Thyroid gland (tissue), 4 donors: Measurements from ENCODE around the gene MAGI1. TPM values are rescaled to one million over a fixed set of nuclear protein-coding genes. Genes with fewer than 3 reads are reported as not detected.
A peak's percentile ranks its signal among the peaks of the same experiment; 100 is the strongest.

Experiments used
- DNase-seq, 2 donors: peaks; one replicate each; pipeline ENCODE4 v3.0.0-alpha.2; 2019
- H3K27ac ChIP-seq, 3 donors: fragments of 200-600 bp; sonication (generic); 1 replicate in 2 of 3; 2 replicates in 1 of 3; pipeline ENCODE4 v1.5.1; 2016 to 2019; ENCODE audit warnings: mild to moderate bottlenecking in 1 of 3, moderate library complexity in 1 of 3
- H3K27me3 ChIP-seq: fragments of 200-600 bp; sonication (generic); one replicate; pipeline ENCODE4 v1.5.1; 2019
- H3K36me3 ChIP-seq, 2 donors: fragments of 200-600 bp; sonication (generic); one replicate each; pipeline ENCODE4 v1.5.1; 2016 to 2019
- H3K4me1 ChIP-seq, 2 donors: fragments of 200-600 bp; sonication (generic); one replicate each; pipeline ENCODE4 v1.5.1; 2017 to 2019
- H3K4me3 ChIP-seq, 3 donors: fragments of 200-600 bp; sonication (generic); replicated peaks in 1 of 3; 1 replicate in 2 of 3; 2 replicates in 1 of 3; pipeline ENCODE4 v1.5.1; 2016; ENCODE audit warnings: mild to moderate bottlenecking in 1 of 3
- H3K9me3 ChIP-seq: fragments of 200-600 bp; sonication (generic); one replicate; pipeline ENCODE4 v1.5.1; 2017
- CTCF ChIP-seq, 6 experiments: fragments of 200-600 bp in 3 of 6; fragments of 450-650 bp in 3 of 6; sonication (generic) in 3 of 6; IDR thresholded peaks; one replicate each; pipeline ENCODE4 v1.5.1; 2016 to 2019; ENCODE audit warnings: antibody characterized with exemption in 6 of 6, mild to moderate bottlenecking in 2 of 6, inconsistent platforms in 1 of 6, moderate library complexity in 1 of 6
- POLR2A ChIP-seq, 2 donors: fragments of 450-650 bp; IDR thresholded peaks; one replicate each; pipeline ENCODE4 v1.6.1; 2017; ENCODE audit warnings: antibody characterized with exemption in 2 of 2, mild to moderate bottlenecking in 2 of 2, moderate library complexity in 1 of 2
- WGBS, 2 donors: methylation state at CpG; one replicate each; pipeline ENCODE4 v1.1.5; 2017; 5-methylcytosine and 5-hydroxymethylcytosine counted together
- intact Hi-C: fragments of 100-400 bp; cut with DNase I; formaldehyde crosslinking; loops from one replicate; pipeline ENCODE4 v1.15.1; 2023
- total RNA-seq, 4 donors: library from RNA; depleted of rRNA; stranded (reverse); fragments of >200 nt; gene quantifications; one replicate each; pipeline ENCODE4 v1.2.3, GENCODE V29; 2016

Gene MAGI1
- total RNA-seq, 4 donors from 2014 or later, result 60.5 to 123 (median 87.5) TPM

GRCh38 chr3:65438096-65438495, 600.6 kb downstream of the MAGI1 start:
- H3K4me3 ChIP-seq, result no peak overlapping the region
- no peaks in the 10 kb centered on the region for H3K27me3 ChIP-seq
- intact Hi-C loops, result loop anchor here (10.0 kb wide), 1 partner anchor 287 kb away; no protein-coding TSS in a partner anchor
- H3K9me3 ChIP-seq, result no peaks in the 10 kb centered on the region
- TF ChIP-seq CTCF (IDR thresholded peaks at IDR 0.05) (no peak), POLR2A (IDR thresholded peaks at IDR 0.05) (no peak)
- DNase-seq, result no peak
- no peaks in the 10 kb centered on the region for H3K36me3 ChIP-seq
- H3K27ac ChIP-seq, result no peak overlapping the region
- no peaks in the 10 kb centered on the region for H3K4me1 ChIP-seq
- WGBS, 2 donors, result 90 to 91% methylated on average over 3 of the region's 3 CpGs

GRCh38 chr3:65436580-65436979, 602.1 kb downstream of the MAGI1 start:
- H3K27me3 ChIP-seq, result no peaks in the 10 kb centered on the region
- no peak overlapping the region for H3K27ac ChIP-seq
- H3K4me1 ChIP-seq, result no peaks in the 10 kb centered on the region
- no peaks in the 10 kb centered on the region for H3K36me3 ChIP-seq
- no peaks in the 10 kb centered on the region for H3K9me3 ChIP-seq
- no peak overlapping the region for H3K4me3 ChIP-seq
- 67 to 80% methylated on average over 1 of the region's 1 CpG for WGBS, 2 donors
- TF ChIP-seq POLR2A (IDR thresholded peaks at IDR 0.05) (no peak), CTCF (IDR thresholded peaks at IDR 0.05) (peak in 4 of 6 experiments; percentile 11 to 40 (median 36))
- intact Hi-C loops, result loop anchor here (10.0 kb wide), 1 partner anchor 288 kb away; no protein-coding TSS in a partner anchor
- peak in 1 of 2 donors; percentile 15 for DNase-seq

GRCh38 chr3:65433480-65433879, 605.2 kb downstream of the MAGI1 start:
- Histone ChIP-seq H3K9me3 (no peaks in the 10 kb centered on the region), H3K27me3 (no peaks in the 10 kb centered on the region), H3K27ac (no peak overlapping the region), H3K36me3 (no peaks in the 10 kb centered on the region), H3K4me3 (no peak overlapping the region), H3K4me1 (no peaks in the 10 kb centered on the region)
- DNase-seq, result no peak
- TF ChIP-seq POLR2A (IDR thresholded peaks at IDR 0.05), result no peak
- TF ChIP-seq CTCF (IDR thresholded peaks at IDR 0.05), result no peak
- intact Hi-C loops, result loop anchor here (10.0 kb wide), 1 partner anchor 291 kb away; no protein-coding TSS in a partner anchor
- WGBS, 2 donors, result 89 to 94% methylated on average over 5 of the region's 5 CpGs

- H3K27ac ChIP-seq, result no peak overlapping the region
- H3K4me3 ChIP-seq, result no peak overlapping the region
- H3K9me3 ChIP-seq, result no peaks in the 10 kb centered on the region
- H3K4me1 ChIP-seq, result no peaks in the 10 kb centered on the region
- H3K27me3 ChIP-seq, result no peaks in the 10 kb centered on the region
- no peak for DNase-seq
- no peaks in the 10 kb centered on the region for H3K36me3 ChIP-seq
- 95 to 98% methylated on average over 6 of the region's 6 CpGs for WGBS, 2 donors
- TF ChIP-seq POLR2A (IDR thresholded peaks at IDR 0.05) (no peak), CTCF (IDR thresholded peaks at IDR 0.05) (no peak)
- intact Hi-C loops, result loop anchor here (10.0 kb wide), 1 partner anchor 292 kb away; no protein-coding TSS in a partner anchor
Observed at GRCh38 chr3:65432388-65433003, 606.2 kb downstream of the MAGI1 start.

GRCh38 chr3:65425880-65426279, 612.8 kb downstream of the MAGI1 start:
- H3K27ac ChIP-seq, result no peak overlapping the region
- TF ChIP-seq POLR2A (IDR thresholded peaks at IDR 0.05) (no peak), CTCF (IDR thresholded peaks at IDR 0.05) (peak in 3 of 6 experiments; percentile 25 to 34 (median 29))

More at GRCh38 chr3:65425880-65426279, 612.8 kb downstream of the MAGI1 start:
- DNase-seq, result no peak
- no peaks in the 10 kb centered on the region for H3K27me3 ChIP-seq
- H3K4me1 ChIP-seq, result no peaks in the 10 kb centered on the region
- H3K9me3 ChIP-seq, result no peaks in the 10 kb centered on the region
- WGBS, 2 donors, result 80 to 83% methylated on average over 3 of the region's 3 CpGs
- intact Hi-C loops, result no loop called here
- H3K36me3 ChIP-seq, result no peaks in the 10 kb centered on the region
- no peak overlapping the region for H3K4me3 ChIP-seq
